SK-N-SH treated with all-trans-retinoic acid at 6 μM for 48 hours (cell line): ENCODE measurements around the gene CGA.

Experiments used
- ARNTL ChIP-seq: fragments of 450-650 bp; formaldehyde crosslinking; IDR thresholded peaks from 2 replicates; pipeline ENCODE4 v1.5.0; 2020; ENCODE audit warnings: low read depth, mild to moderate bottlenecking, moderate library complexity, borderline replicate concordance
- BACH2 ChIP-seq: fragments of 250-450 bp; sonication (Bioruptor Pico); IDR thresholded peaks from 2 replicates; pipeline ENCODE4 v1.9.0; 2021; ENCODE audit warnings: mild to moderate bottlenecking, borderline replicate concordance
- GLIS3 ChIP-seq: fragments of 250-450 bp; sonication (Bioruptor Pico); IDR thresholded peaks from 2 replicates; pipeline ENCODE4 v1.5.0; 2020; ENCODE audit warnings: mild to moderate bottlenecking, moderate library complexity
- OSR1 ChIP-seq: fragments of 250-450 bp; sonication (Bioruptor Pico); IDR thresholded peaks from 2 replicates; pipeline ENCODE4 v1.8.0; 2022; ENCODE audit warnings: moderate library complexity, mild to moderate bottlenecking, inconsistent platforms
- PPARA ChIP-seq: fragments of 250-450 bp; sonication (Bioruptor Pico); IDR thresholded peaks from 2 replicates; pipeline ENCODE4 v1.5.0; 2020; ENCODE audit warnings: mild to moderate bottlenecking, borderline replicate concordance
- RARB ChIP-seq: fragments of 250-450 bp; sonication (Bioruptor Pico); IDR thresholded peaks from 2 replicates; pipeline ENCODE4 v1.8.0; 2021; ENCODE audit warnings: mild to moderate bottlenecking, moderate library complexity
- ZNF70 ChIP-seq: fragments of 450-650 bp; formaldehyde crosslinking; IDR thresholded peaks from 2 replicates; pipeline ENCODE4 v1.5.0; 2020; ENCODE audit warnings: mild to moderate bottlenecking, moderate library complexity
- ZNF8 ChIP-seq: fragments of 450-650 bp; formaldehyde crosslinking; IDR thresholded peaks from 2 replicates; pipeline ENCODE4 v1.5.0; 2020; ENCODE audit warnings: mild to moderate bottlenecking, moderate library complexity
- TF ChIP-seq, protein P1 (sequence below): fragments of 250-450 bp; sonication (Bioruptor Pico); IDR thresholded peaks from 2 replicates; pipeline ENCODE4 v1.8.0; 2020; ENCODE audit warnings: mild to moderate bottlenecking, moderate library complexity, borderline replicate concordance

DNA sequence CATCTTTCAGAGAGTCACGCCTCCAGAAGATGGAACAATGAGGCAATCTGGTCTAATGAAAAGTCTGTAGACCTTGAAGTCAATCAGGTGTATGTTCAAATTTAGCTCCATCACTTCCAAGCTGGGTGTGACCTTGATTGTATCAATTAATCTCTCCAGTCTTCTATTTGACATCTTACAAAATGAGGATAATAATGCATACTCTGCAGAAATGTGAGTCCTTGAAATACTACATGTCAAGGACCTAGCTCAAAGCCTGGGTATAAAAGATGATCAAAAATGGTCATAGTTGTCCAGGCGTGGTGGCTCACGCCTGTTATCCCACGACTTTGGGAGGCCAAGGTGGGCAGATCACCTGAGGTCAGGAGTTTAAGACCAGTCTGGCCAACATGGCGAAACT, 29.8 kb downstream of the CGA start:
- TF ChIP-seq OSR1 (CRISPR knock-in tag): no peak
- no peak for TF ChIP-seq ARNTL (CRISPR knock-in tag)
- no peak for TF ChIP-seq BACH2 (CRISPR knock-in tag)
- no peak for TF ChIP-seq RARB (CRISPR knock-in tag)
- TF ChIP-seq, protein P1, sequence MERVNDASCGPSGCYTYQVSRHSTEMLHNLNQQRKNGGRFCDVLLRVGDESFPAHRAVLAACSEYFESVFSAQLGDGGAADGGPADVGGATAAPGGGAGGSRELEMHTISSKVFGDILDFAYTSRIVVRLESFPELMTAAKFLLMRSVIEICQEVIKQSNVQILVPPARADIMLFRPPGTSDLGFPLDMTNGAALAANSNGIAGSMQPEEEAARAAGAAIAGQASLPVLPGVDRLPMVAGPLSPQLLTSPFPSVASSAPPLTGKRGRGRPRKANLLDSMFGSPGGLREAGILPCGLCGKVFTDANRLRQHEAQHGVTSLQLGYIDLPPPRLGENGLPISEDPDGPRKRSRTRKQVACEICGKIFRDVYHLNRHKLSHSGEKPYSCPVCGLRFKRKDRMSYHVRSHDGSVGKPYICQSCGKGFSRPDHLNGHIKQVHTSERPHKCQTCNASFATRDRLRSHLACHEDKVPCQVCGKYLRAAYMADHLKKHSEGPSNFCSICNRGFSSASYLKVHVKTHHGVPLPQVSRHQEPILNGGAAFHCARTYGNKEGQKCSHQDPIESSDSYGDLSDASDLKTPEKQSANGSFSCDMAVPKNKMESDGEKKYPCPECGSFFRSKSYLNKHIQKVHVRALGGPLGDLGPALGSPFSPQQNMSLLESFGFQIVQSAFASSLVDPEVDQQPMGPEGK (CRISPR knock-in tag): no peak
- no peak for TF ChIP-seq ZNF8 (CRISPR knock-in tag)
- no peak for TF ChIP-seq GLIS3 (CRISPR knock-in tag)
- no peak for TF ChIP-seq ZNF70 (CRISPR knock-in tag)
- no peak for TF ChIP-seq PPARA (CRISPR knock-in tag)
